NCI-H2196 treated with DMSO at 0.1 percent for 48 hours (cell line): Measurements from ENCODE around the gene THADA.
A peak's percentile ranks its signal among the peaks of the same experiment; 100 is the strongest.
"Not testable (repeated sequence)": the region's sequence is repeated elsewhere in the genome, so short reads cannot be mapped to it uniquely, and the experiment has no call there.

ENCODE experiments used
- DNase-seq: peaks from one replicate; lab custom pipeline; 2025; ENCODE audit not compliant: unreplicated experiment; lab: John Stamatoyannopoulos, UW

THADA gene

DNA sequence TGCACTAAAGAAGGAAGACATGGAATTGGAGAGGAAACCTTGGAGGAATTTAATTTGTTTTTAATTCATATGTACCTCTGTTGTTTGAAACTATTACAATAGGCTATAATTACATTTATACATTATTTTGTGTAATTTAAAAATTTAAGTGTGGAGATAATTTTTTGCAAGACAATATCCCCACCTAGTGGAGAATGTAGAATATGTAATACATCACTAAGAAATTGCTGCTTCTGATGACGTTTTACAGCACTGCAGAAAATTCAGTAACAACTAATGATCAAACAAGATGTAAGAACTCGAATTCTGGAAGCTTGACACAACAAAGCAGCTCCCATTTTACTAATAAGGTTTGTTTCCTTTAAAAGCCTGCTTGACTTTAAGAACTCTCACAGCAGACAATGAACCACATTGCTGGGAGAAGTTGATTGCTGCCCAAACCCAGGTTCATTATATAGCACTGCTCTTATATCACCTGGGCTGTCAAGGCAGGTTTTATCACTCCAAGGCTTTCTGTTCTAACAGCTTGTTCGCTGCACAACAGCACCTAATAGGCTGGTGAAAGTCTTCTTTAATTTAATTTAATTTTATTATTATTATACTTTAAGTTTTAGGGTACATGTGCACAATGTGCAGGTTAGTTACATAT is 53.4 kb downstream of the THADA start:
- DNase-seq, result peak; percentile 35

DNA sequence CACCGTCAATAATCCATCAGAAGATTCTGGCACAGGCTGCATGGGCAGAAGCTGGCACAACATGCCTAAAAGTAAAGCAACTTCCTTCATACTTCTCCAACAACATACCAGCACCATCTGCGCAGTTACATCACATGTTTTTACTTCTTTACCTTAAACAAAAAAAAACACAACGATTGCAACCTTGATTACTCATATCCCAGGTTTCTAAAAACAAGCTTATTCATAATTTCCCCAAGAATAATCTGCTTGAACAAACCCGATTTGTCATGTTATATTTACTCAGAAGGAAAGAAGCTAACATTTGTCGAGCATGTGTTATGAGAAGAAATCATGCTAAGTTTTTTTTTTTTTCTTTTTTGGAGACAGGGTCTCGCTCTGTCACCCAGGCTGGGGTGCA is 54.7 kb downstream of the THADA start:
- no peak for DNase-seq

DNA sequence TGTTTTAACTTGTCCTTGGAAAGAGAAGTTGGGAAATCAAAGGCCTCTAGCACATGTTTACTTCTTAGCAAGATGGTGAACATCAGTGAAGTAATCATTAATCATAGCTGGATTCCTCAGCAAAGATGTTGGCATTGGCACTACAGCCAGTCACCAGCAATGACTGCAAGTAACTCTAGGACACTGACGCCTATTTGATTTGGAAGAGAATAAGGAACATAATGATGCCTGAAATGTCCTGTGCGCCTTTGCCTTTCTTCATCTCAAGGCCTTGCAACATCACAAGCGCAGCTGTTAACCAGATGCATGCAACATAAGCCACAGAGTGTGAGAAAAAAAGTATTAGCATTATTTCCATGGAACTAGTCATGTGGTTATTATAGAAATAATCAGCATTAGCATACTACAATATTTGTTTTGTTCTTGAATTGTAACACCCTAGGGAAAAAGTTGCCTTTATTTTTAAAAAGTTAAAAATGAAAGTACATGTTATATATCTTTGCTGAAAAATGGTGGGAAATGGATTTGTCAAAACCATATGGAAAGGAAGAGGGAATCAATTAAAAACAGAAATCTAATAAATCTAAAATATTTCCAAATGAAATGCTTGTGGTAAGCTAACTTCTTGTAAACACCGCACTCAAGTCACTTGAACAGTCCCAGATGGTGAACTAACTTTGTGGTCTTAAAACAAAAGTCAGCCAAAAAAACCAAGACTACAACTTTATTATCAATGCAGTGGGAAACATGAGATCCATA is 55.6 kb downstream of the THADA start:
- no peak for DNase-seq

DNA sequence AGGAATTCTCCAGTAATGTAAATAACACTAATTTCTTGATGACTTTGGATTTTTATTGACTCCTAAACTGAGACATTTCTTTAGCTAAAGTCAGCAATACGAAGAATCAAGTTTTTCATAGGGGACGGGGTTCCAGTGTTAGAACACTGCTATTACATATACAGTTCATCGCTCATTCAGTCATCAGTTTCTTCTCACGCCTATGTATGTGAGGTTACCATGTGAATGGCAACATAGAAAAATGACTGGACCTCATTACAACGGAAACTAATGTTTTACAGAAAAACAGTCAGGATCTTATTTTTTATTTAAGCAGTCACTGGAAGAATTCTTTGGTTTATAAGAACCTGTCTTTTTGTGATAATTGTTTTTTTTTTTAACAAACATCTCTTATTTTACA is 56.4 kb downstream of the THADA start:
- no peak for DNase-seq

DNA sequence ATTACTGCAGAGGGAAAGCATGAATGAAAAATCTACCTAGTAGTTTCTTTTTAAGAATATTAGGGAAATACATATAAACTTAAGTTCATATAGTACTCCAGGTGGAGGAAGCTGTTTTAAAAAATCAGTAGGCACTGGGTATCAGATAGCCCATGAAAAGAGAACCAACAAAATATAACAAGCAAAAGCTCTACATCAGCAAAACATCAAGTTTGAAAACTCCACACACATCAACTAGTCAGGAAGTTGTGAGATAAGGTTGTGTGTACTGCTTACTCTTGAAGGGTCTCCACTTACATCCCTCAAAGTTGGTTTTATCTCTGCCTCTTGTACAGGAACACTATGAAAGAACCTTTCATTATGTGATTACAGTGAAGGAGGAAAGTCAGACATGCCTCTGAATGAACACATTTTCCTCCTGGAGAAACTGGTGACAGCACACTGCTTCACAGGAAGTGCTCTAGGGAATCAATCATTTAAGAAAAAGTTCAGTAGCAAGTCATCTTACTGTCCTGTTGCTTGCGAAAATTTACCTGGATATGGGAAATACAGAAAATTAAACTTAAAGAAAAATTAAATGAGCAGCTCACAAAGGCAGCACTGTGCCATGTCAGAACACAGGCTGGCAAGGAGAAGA is 57.7 kb downstream of the THADA start:
- DNase-seq, result no peak

DNA sequence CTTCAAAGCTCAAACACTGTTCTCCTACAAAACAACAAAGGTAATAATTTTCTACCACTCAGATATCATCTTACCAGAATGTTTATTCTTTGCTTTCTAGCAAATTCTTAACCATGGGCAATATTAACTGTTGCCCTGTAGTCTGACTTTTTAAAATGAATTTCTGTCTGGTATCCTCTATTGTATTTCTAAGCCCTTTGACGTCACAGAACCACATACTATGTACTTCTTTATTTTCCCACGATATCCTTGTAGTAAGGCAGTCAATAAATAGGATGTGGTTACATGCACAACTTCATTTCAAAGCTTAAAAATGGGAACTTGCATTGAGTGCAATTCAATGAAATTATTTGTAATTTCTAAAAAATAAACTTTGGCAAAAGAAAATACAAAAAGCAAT is 58.7 kb downstream of the THADA start:
- DNase-seq, result no peak

DNA sequence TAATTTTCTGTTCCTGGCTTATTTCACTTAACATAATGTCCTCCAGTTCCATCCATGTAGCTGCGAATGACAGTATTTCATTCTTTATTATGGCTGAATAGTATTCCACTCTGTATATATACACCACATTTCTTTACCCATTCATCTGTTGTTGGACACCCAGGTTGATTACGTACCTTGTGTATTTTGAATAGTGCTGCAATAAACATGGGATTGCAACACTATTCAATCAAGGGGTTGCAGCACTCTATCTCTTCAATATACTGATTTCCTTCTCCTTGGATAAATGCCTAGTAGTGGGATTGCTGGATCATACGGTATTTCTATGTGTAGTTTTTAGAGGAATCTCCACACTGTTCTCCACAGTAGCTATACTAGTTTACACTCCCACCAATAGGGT is 61.3 kb downstream of the THADA start:
- DNase-seq, result no peak

DNA sequence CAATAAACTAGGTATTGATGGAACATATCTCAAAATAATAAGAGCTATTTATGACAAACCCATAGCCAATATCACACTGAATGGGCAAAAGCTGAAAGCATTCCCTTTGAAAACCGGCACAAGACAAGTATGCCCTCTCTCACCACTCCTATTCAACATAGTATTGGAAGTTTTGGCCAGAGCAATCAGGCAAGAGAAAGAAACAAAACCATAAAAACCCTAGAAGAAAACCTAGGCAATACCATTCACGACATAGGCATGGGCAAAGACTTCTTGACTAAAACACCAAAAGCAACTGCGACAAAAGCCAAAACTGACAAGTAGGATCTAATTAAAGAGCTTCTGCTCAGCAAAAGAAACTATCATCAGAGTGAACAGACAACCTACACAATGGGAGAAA is 63.3 kb downstream of the THADA start:
- DNase-seq, result not testable (repeated sequence)

DNA sequence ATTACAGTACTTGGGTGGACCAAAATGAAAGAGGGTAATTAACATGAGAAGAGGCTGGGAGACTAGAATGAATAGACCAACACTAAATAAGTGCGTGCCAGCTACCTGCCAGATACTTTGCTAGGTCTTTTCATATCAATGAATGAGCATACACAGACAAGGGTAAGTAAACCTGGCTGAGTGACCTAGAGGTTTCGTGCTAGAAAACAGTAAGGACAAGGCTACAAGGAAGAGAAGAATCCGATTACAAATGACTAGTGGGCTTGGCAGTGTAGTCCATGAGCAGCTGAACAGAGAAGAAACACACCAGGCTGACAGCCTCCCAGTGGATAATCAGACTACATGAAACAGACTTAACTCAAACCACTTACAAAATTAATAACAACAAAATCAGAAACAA is 64.6 kb downstream of the THADA start:
- DNase-seq, result peak; percentile 81

DNA sequence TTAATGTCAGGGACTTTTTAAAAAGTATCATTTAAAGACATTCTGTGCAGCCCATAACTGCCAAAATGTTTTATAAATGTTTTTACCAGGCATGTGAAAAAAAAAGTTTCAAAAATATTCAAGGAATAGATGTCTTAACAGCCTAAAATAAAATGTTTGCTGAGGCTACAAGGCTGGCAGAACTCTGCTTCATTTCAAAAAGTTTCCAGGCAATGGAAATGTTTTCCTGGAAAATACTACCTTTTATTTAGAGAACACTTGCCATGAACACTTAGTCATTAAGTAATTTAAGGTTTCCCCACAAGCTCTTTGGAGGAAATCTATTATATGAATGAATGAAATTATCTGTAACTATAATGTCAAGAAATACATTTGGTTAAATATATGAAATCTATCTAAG is 68.8 kb downstream of the THADA start:
- DNase-seq, result no peak

DNA sequence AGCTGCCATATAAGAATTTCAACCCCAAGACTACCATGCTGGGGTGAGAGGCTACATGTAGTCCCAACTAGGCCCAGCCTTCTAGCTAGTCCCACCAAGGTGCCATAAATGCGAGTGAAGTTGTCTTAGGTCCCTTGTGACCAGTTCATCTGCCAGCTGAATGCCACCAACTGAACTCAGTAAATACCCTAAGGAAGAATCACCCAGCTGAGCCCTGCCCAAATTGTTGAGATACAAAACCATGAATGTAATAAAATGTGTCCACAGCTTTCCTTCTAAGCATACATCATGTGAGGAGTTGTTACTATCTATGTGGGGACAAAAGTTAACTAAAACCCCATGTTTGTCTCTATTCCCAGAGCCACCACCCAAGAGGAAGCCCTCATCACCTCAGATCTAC is 70.3 kb downstream of the THADA start:
- no peak for DNase-seq

DNA sequence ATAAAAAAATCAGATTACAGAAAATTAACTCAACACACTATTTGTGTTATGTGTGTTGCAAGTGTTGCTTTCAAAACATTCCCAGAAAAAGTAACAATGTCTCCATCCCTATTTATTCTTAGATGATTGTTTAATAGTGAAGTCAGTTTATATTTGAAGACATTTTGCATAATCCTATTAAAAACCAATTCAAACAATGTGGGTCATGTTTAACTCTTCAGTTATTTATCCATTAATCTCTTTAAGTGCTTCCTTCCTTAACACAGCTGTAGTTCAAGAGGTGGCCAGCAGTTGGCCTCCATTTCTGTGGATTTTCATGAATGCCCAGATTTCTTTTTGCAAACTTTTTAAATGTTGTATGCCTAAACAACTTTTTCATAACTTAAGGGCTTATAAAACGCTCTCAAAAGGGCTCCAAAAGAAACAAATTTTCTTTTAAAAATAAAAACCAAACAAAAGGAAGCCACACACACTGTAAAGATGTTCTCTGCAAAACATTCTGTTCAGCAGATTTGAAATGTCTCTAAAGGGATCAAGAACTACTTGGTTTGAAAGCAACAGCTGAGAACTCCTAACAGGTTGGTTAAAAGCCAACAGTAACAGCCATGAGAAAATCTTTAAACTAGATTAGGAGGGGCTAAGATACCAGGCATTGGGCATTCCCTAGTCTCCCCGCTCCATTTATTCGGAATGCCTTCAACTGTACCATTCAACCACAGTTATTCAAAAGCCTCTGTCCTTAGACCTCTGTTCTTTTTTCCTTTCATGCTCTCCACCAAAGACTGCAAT is 71.5 kb downstream of the THADA start:
- DNase-seq, result no peak

DNA sequence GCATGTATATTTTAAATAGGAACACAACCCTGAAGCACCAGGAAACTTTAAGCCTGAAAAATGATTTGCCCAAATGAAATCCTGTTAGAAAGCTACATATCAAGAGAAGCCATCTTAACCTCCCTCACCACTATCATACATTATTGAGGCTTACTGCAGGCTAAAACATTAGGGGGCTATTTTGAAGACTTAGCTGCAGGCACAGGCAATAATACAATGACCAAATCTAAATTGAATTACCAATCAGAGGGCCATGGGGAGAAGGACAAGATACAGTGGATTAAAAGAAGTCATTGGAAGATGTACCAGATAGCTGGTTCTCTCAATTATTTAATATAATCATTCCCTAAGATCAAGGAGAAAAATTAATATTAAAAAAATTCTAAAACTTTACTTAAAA is 73.7 kb downstream of the THADA start:
- no peak for DNase-seq

DNA sequence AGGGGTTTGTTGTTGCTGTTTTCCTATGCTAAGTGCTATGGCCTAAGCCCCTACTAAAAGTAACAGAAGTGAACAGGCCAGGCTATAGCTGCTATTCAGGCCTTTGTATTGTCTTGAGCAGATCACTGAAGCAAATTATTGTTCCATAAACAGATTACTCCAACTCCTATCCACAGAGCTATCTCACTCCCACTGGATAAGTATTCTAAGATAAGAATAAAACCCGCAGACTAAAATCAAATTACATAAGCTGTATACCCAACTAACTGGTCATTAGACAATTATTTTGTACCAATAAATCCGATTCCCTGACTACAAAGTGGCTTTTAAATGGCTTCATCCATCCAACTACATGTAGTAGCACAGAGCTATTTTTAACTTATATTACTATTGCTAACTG is 74.3 kb downstream of the THADA start:
- DNase-seq, result no peak

DNA sequence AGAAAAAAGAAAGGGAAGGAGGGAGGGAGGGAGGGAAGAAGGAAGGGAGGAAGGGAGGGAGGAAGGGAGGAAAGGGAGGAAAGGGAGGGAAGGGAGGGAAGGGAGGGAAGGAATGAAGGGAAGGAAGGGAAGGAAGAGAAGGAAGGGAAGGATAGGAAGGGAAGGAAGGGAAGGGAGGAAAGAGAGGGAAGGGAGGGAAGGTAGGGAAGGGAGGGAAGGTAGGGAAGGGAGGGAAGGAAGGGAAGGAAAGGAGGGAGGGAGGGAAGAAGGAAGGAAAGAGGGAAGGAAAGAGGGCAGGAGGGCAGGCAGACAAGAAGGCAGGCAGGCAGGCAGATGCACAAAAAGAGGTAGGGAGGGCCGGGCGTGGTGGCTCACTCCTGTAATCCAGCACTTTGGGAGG is 74.9 kb downstream of the THADA start:
- no peak for DNase-seq

DNA sequence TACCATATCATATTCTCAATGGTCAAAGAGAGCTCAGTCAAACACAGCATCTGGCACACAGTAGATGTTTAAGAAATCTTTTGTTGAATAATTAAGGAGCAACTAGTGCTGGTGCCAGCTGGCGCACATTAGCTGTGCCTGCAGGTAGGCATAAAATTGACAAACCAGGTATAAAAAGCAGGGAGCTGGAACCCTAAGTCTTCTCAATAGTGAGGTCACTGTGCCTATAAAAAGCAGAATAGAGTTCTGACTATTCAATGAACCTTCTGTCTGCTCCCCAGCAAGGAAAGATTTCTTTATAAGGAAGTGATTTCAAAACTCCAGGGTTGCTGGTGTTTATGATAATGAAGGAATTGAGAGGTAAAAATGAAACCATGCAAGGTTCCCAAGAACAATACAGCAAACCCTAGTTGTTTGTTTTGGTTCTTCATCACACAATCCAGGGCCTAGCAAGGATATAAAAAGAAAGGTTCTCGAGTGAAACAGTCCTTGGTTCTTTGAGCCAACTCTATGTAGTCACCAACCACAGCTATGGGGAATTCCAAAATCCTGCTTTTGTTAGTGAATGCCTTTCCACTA is 76.1 kb downstream of the THADA start:
- peak; percentile 50 for DNase-seq

DNA sequence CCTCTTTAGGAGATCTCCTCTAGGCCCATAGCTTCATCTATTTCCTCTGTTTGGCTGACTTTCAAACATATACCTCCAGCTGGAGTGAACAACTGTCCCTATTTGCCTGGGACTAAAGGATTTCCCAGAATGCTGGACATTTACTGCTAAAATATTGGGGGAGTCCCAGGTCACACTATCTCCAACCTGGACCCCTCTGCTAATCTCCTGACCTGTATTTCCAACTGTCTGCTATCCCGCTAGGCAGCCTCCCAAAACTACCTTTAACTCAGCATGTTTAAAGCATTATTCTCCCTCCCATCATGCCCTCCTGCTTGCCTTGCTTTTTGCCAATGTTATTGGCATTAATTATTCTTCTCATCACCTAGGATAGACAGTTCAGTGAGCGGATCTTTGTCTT is 77.1 kb downstream of the THADA start:
- no peak for DNase-seq

DNA sequence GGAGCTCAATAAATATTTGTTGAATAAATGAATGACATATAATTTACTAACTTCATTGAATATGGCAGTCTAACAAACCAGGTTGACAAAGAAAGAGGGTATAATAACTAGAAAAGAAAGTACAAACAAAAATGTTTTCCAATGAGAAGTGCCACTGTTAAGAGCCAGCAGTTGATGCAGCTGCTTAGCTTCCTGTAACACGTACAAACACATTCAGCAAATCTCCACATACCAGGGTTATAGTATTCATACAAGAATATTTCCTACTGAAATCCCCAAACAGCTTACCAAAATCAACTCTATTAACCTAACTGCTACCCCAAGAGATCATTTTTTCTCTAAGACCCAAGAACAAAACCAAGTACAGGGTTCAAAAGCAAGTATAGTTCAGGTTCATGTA is 77.7 kb downstream of the THADA start:
- no peak for DNase-seq

DNA sequence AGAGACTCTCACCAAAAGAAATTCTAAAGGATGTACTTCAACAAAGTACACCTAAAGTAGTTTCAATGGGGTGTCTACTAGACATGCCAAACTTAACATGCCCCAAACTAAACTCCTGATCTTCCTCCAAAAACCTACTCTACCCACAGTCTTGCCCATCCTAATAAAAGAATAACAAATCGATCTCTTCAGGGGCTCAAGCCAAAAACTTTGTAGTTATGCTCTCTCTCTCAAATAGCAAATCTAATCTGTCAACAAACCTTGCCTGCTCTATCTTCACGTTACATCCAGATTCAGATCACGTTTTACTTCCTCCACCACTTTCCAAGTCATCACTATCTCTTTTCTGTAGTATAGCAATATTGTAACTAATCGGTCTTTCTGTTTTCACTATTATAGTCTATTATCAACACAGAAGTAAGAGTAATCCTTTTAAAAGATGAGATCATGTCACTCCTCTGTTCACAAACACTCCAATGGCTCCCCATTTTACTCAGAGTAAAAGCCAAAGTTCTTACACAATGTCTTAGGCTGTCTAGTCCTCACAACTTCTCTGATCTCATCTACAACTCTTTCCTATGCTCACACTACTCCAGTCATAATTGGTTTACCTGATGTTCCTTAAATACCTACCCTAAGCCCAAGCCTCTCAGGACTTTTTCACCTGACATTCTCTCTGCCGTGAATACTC is 79.9 kb downstream of the THADA start:
- no peak for DNase-seq

DNA sequence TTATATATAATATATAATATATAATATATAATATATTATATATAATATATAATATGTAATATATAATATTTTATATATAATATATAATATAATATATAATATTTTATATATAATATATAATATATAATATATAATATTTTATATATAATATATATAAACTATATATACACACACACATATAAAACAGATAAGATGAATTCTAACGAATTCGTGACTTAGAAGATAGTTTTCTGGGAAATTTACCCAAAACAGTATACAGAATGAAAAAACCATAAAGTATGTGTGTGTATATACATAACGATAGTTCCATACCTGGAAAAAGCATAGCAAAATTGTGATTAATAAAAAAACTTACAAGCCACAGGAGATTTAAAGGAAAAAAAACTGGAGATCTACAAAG is 80.6 kb downstream of the THADA start:
- DNase-seq, result no peak

DNA sequence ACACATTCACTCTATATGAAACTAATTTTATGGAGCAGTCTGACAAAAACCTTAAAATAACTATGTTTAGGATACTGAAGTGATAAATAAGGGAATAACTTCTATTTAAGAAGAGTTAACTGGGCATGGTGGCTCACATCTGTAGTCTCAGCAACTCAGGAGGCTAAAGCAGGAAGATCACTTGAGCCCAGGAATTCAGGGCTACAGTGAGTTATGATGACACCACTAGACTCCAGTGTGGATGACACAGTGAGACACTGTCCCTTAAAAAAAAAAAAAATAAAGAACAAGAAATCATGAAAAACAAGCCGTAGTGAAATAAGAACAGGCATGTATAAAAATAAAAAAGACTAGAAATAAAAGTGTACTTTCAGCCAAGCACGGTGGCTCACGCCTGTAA is 82.0 kb downstream of the THADA start:
- no peak for DNase-seq
